Measurements from ENCODE around the gene EFCAB8.
"Not testable (repeated sequence)": the region's sequence is repeated elsewhere in the genome, so short reads cannot be mapped to it uniquely, and the experiment has no call there.

The EFCAB8 gene

GRCh38 chr20:32960849-32961731 lies 102.4 kb downstream of the EFCAB8 start:
- no peak for ATAC-seq
- TF ChIP-seq GLIS3 (CRISPR knock-in tag; IDR thresholded peaks at IDR 0.05) (no peak), ZFP3 (CRISPR knock-in tag; IDR thresholded peaks at IDR 0.05) (no peak), SNAI2 (CRISPR knock-in tag; IDR thresholded peaks at IDR 0.05) (no peak), ZFP30 (CRISPR knock-in tag; IDR thresholded peaks at IDR 0.05) (no peak), OSR1 (CRISPR knock-in tag; IDR thresholded peaks at IDR 0.05) (no peak), ZNF565 (CRISPR knock-in tag; conservative IDR thresholded peaks at IDR 0.05; ENCODE audit: low read depth) (no peak), POU6F1 (CRISPR knock-in tag; IDR thresholded peaks at IDR 0.05; ENCODE audit: borderline replicate concordance, low read depth) (no peak), RARB (CRISPR knock-in tag; IDR thresholded peaks at IDR 0.05) (no peak), PPARA (CRISPR knock-in tag; IDR thresholded peaks at IDR 0.05; ENCODE audit: borderline replicate concordance) (no peak), TSHZ2 (CRISPR knock-in tag; IDR thresholded peaks at IDR 0.05) (no peak), ZNF8 (CRISPR knock-in tag; IDR thresholded peaks at IDR 0.05) (no peak), CREB5 (CRISPR knock-in tag; IDR thresholded peaks at IDR 0.05; ENCODE audit: low read depth) (no peak), ZNF70 (CRISPR knock-in tag; IDR thresholded peaks at IDR 0.05) (no peak), CSDC2 (CRISPR knock-in tag; IDR thresholded peaks at IDR 0.05) (no peak), ESRRG (CRISPR knock-in tag; IDR thresholded peaks at IDR 0.05) (no peak)

- no peak for ATAC-seq
- TF ChIP-seq ZNF565 (CRISPR knock-in tag; conservative IDR thresholded peaks at IDR 0.05; ENCODE audit: low read depth) (no peak), GLIS3 (CRISPR knock-in tag; IDR thresholded peaks at IDR 0.05) (no peak), ESRRG (CRISPR knock-in tag; IDR thresholded peaks at IDR 0.05) (no peak), ZNF8 (CRISPR knock-in tag; IDR thresholded peaks at IDR 0.05) (no peak), ZNF70 (CRISPR knock-in tag; IDR thresholded peaks at IDR 0.05) (no peak), CSRNP3 (CRISPR knock-in tag; IDR thresholded peaks at IDR 0.05) (no peak), RARB (CRISPR knock-in tag; IDR thresholded peaks at IDR 0.05) (no peak), CREB5 (CRISPR knock-in tag; IDR thresholded peaks at IDR 0.05; ENCODE audit: low read depth) (no peak), ZFP30 (CRISPR knock-in tag; IDR thresholded peaks at IDR 0.05) (no peak), POU6F1 (CRISPR knock-in tag; IDR thresholded peaks at IDR 0.05; ENCODE audit: borderline replicate concordance, low read depth) (no peak), SNAI2 (CRISPR knock-in tag; IDR thresholded peaks at IDR 0.05) (no peak), TSHZ2 (CRISPR knock-in tag; IDR thresholded peaks at IDR 0.05) (no peak), ZC3H10 (CRISPR knock-in tag; IDR thresholded peaks at IDR 0.05) (no peak), OSR1 (CRISPR knock-in tag; IDR thresholded peaks at IDR 0.05) (no peak), ISL1 (CRISPR knock-in tag; IDR thresholded peaks at IDR 0.05) (no peak), CSDC2 (CRISPR knock-in tag; IDR thresholded peaks at IDR 0.05) (no peak), BACH2 (CRISPR knock-in tag; IDR thresholded peaks at IDR 0.05; ENCODE audit: borderline replicate concordance) (no peak), PPARA (CRISPR knock-in tag; IDR thresholded peaks at IDR 0.05; ENCODE audit: borderline replicate concordance) (no peak)
Measured at GRCh38 chr20:32962053-32962452, 103.3 kb downstream of the EFCAB8 start.

GRCh38 chr20:32962646-32963045 lies 103.9 kb downstream of the EFCAB8 start:
- not testable (repeated sequence) for ATAC-seq

Measured in SK-N-SH treated with all-trans-retinoic acid at 6 μM for 48 hours (cell line).